Purkinje cell (primary cell): ENCODE results near the gene PIK3C2B. TPM values are rescaled to one million over a fixed set of nuclear protein-coding genes. Genes with fewer than 3 reads are reported as not detected.

Experiments used
- polyA plus RNA-seq: library from polyadenylated mRNA; unstranded; fragments of >200 nt; fragmentation: Nextera tagmentation; gene quantifications from 2 replicates; pipeline ENCODE4 v1.2.1, GENCODE V29; 2014

Gene PIK3C2B
- polyA plus RNA-seq, result 2.0 and 2.7 TPM in 2 replicates

GRCh38 chr1:204494281-204495077 is at the start of gene PIK3C2B:
PIK3C2B (minus strand) TSS chr1:204494805; CDS start chr1:204469802, 25,003 bp downstream.

GRCh38 chr1:204516180-204516879 is 21.7 kb upstream of the PIK3C2B start, which contains the start of gene MDM4:
MDM4 (plus strand) TSS chr1:204516406; CDS start chr1:204525519, 9,113 bp downstream.

Other genes with a start within 250 kb of the PIK3C2B start
- 3.3 and 4.9 TPM in 2 replicates for gene PLEKHA6, start 134.9 kb downstream of the PIK3C2B start, polyA plus RNA-seq
- 21.6 and 22.4 TPM in 2 replicates for gene PPP1R15B, start 83.0 kb downstream of the PIK3C2B start, polyA plus RNA-seq
- gene MDM4, start 21.6 kb upstream of the PIK3C2B start, polyA plus RNA-seq, result 21.7 and 22.9 TPM in 2 replicates
- gene LRRN2, start 190.9 kb upstream of the PIK3C2B start, polyA plus RNA-seq, result 11.7 and 12.4 TPM in 2 replicates